HG02678 (cell line): ENCODE data around the gene RELN.
"Not testable (repeated sequence)": the region's sequence is repeated elsewhere in the genome, so short reads cannot be mapped to it uniquely, and the experiment has no call there.

Experiments used
- ATAC-seq: cut with Tn5 transposase; IDR thresholded peaks from one replicate; pipeline ENCODE4 v1.9.1; 2021; ENCODE audit warnings: mild to moderate bottlenecking, moderate library complexity; ENCODE audit not compliant: unreplicated experiment

Gene RELN

GRCh38 chr7:103944230-103944900, 45.1 kb downstream of the RELN start:
- ATAC-seq: no peak

- no peak for ATAC-seq
Observed at GRCh38 chr7:103941976-103942375, 47.5 kb downstream of the RELN start.

DNA sequence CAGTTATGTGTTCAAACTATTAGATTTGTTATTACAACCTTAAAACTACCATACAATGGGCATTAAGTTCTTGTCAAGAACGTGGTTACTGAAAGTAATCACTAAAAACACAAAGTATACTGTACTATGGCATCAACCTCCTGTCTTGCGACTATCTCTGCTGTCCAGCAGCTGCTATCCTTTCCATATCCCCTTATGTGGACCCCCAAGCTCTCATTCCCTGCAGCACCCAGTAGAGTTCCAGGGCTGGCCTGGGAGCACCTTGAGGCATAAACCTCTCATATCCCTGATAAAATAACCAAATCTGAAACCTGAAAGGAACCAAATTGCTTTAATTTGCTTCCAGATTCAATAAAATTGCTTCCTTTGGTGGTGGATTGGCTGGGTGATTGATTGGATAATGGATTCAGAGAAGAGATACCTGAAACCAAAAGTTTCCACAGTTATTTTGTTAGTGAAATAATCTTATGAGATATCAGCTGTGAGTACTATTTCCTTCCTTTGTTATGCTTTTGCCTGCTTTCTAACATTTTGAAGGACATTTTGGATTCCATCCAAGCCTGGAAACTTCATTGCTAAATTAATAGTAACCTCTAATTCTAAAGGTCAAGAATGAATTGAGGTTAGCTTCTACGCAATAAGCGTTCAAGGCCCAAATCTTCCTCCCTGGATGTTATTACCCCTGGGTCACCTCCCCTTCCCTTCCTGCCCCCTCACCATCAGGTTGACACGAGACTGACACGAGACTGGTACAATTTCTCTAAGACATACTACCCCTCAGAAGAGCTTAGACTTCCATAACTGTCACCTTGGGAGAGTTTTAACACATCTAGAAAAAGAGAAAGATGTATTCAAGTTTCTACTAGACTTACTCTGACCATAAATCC, 48.8 kb downstream of the RELN start:
- no peak for ATAC-seq

DNA sequence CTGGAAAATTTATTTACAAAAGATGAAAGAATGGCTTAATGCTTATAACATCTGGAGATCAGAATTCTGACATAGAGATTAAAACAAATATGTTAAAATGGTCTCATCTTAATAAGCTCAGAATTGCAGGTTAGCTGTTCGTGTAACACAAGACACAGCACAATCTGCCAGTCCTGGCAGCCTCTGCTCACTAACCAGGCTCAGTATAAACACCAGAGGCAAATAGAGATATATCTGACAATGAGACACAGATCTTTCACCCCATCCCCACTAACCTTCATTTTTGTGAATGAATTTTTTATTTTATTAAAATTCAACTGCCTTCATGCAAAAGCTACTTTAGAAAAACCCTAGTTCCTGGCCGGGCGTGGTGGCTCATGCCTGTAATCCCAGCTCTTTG, 51.8 kb downstream of the RELN start:
- no peak for ATAC-seq

GRCh38 chr7:103936558-103936957, 52.9 kb downstream of the RELN start:
- no peak for ATAC-seq

GRCh38 chr7:103934508-103934907, 55.0 kb downstream of the RELN start:
- no peak for ATAC-seq

- ATAC-seq: no peak
Observed at GRCh38 chr7:103932389-103932788, 57.1 kb downstream of the RELN start.

GRCh38 chr7:103929901-103930311, 59.6 kb downstream of the RELN start:
- no peak for ATAC-seq

DNA sequence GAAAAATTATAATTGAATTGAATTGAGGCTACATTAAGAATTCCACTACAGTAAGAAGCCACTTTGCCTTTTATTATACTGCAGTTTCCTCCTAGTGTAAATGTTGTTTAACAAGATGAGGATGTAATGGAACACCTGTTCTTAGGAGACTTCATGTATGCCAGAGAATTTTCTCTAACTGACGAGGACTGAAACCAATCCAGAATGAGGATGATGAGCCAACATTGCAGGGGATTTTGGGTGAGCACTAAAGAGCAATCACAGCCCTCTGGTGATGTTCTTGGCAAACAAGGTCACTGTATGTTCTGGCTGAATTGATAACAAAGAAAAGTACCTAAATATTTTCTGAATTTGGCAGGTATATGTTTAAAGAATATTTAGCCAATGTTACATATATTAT, 60.9 kb downstream of the RELN start:
- ATAC-seq: no peak

- ATAC-seq: no peak
Observed at GRCh38 chr7:103924184-103924583, 65.3 kb downstream of the RELN start.

DNA sequence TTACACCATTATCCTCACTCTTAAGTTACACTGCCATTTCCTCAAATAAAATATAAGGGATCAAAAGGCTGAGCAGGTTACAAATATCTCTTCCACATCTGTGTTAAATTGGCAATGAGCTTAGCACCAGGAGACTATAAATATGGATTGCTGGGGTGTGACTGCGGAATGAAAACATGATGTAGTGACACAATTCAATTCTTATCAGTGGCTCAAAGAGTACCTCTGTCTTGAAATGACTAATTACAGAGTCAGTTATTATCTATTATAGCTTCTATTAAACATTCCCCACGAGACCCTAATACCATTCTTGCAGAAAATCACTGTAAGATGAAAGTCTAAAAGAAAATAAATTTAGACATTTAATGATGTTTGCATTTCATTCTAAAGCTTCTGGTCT, 67.1 kb downstream of the RELN start:
- ATAC-seq: no peak

GRCh38 chr7:103921692-103922091, 67.8 kb downstream of the RELN start:
- ATAC-seq: no peak

DNA sequence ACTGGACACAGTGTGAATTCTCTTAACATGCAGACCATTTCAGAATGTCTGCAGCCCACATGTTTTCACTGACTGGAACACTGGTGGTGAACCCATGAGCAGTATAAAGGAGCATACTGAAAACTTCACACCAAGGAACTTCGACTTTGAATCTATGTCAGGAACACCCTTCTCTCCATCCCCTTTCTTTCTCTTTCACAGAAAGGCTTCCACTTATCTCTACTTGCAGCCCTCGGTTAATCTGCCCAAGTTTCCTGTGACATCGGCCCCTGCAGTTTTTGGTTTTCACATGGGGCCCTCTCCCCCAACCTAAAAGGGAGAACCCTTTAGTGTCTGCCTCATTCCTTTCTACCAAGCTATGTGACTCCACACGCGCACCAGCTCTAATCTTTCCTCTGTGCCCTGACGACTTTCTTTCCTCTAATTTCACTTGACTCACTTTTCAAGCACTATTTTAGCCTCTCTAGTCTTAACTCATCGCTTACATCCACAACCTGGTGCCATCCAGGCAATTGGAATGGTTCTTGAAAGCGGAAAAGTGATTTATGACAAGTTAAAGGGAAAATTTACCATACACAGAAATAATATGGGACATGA, 70.1 kb downstream of the RELN start:
- no peak for ATAC-seq

- ATAC-seq: no peak
Observed at GRCh38 chr7:103918631-103919271, 70.7 kb downstream of the RELN start.

GRCh38 chr7:103915680-103916357, 73.6 kb downstream of the RELN start:
- no peak for ATAC-seq

- ATAC-seq: no peak
Observed at GRCh38 chr7:103914147-103914899, 75.1 kb downstream of the RELN start.

- ATAC-seq: no peak
Observed at GRCh38 chr7:103912891-103913605, 76.4 kb downstream of the RELN start.

GRCh38 chr7:103911015-103911414, 78.4 kb downstream of the RELN start:
- ATAC-seq: not testable (repeated sequence)

- ATAC-seq: no peak
Observed at GRCh38 chr7:103905997-103906396, 83.5 kb downstream of the RELN start.
